Fibroblast of pulmonary artery (primary cell): ENCODE measurements around the gene NIFK.

Experiments
- DNase-seq: peaks from one replicate; pipeline ENCODE4 v3.0.0-alpha.2; 2010; ENCODE audit warnings: low read depth
- H3K4me3 ChIP-seq: replicated peaks from 2 replicates; pipeline ENCODE4 v1.5.1; 2011; ENCODE audit warnings: low read depth, mild to moderate bottlenecking, control low read depth, low read length, moderate library complexity
- CTCF ChIP-seq: IDR thresholded peaks from 2 replicates; pipeline ENCODE4 v1.5.1; 2011; ENCODE audit warnings: mild to moderate bottlenecking, control low read depth, low read length, inconsistent platforms; ENCODE audit errors: missing control alignments

Gene NIFK

GRCh38 chr2:121682396-121683298 lies 54.0 kb downstream of the NIFK start:
- no peak overlapping the region for H3K4me3 ChIP-seq
- no peak for TF ChIP-seq CTCF
- DNase-seq: no peak

- TF ChIP-seq CTCF: no peak
- DNase-seq: no peak
- H3K4me3 ChIP-seq: no peak overlapping the region
Observed at GRCh38 chr2:121677855-121678254, 58.8 kb downstream of the NIFK start.
